CD4-positive, CD25-positive, alpha-beta regulatory T cell (primary cell): Measurements from ENCODE around the gene BACE1-AS. TPM values are rescaled to one million over a fixed set of nuclear protein-coding genes. Genes with fewer than 3 reads are reported as not detected.
A peak's percentile ranks its signal among the peaks of the same experiment; 100 is the strongest.

Experiments used
- ATAC-seq, 2 donors: fragments of 150-1000 bp; cut with Tn5 transposase; one replicate each; pipeline ENCODE4 v1.10.0; 2021; ENCODE audit warnings: low read depth in 2 of 2, moderate number of reproducible peaks in 2 of 2, moderate library complexity in 1 of 2
- DNase-seq, 3 donors: peaks; one replicate each; pipeline versions ENCODE4 v3.0.0 to v3.0.0-alpha.2; 2012 to 2022; ENCODE audit warnings: mixed read lengths in 1 of 3
- H3K27ac ChIP-seq: one replicate; pipeline ENCODE4 v1.7.0; 2013; ENCODE audit warnings: mild to moderate bottlenecking, low read length; ENCODE audit not compliant: insufficient read depth, poor library complexity, severe bottlenecking
- H3K27me3 ChIP-seq: one replicate; pipeline ENCODE4 v1.7.0; 2013; ENCODE audit warnings: low read length; ENCODE audit not compliant: control insufficient read depth, insufficient read depth
- H3K36me3 ChIP-seq: one replicate; pipeline ENCODE4 v1.7.0; 2013; ENCODE audit warnings: mild to moderate bottlenecking, low read length, moderate library complexity; ENCODE audit not compliant: control insufficient read depth, insufficient read depth
- H3K4me1 ChIP-seq: 2 replicates; pipeline ENCODE4 v1.7.0; 2013; ENCODE audit warnings: mild to moderate bottlenecking, low read length; ENCODE audit not compliant: insufficient read depth, control insufficient read depth, poor library complexity, severe bottlenecking
- H3K4me3 ChIP-seq: one replicate; pipeline ENCODE4 v1.7.0; 2013; ENCODE audit warnings: low read depth, mild to moderate bottlenecking, low read length, moderate library complexity
- H3K9me3 ChIP-seq, 2 experiments: 1 replicate in 1 of 2; 2 replicates in 1 of 2; pipeline ENCODE4 v1.7.0; 2013; ENCODE audit warnings: low read length in 2 of 2, mild to moderate bottlenecking in 1 of 2, moderate library complexity in 1 of 2; ENCODE audit not compliant: control insufficient read depth in 2 of 2
- H3K27ac Mint-ChIP-seq, 3 donors: one replicate each; pipeline ENCODE4 v1.8.0; 2020 to 2022; ENCODE audit warnings: mild to moderate bottlenecking in 3 of 3, mixed read lengths in 3 of 3, moderate library complexity in 2 of 3
- H3K27me3 Mint-ChIP-seq: one replicate; pipeline ENCODE4 v1.8.0; 2022; ENCODE audit warnings: mild to moderate bottlenecking, mixed read lengths
- H3K36me3 Mint-ChIP-seq: one replicate; pipeline ENCODE4 v1.8.0; 2020; ENCODE audit warnings: mixed read lengths
- H3K4me1 Mint-ChIP-seq, 4 donors: one replicate each; pipeline ENCODE4 v1.8.0; 2020 to 2022; ENCODE audit warnings: mixed read lengths in 4 of 4, mild to moderate bottlenecking in 1 of 4
- H3K4me3 Mint-ChIP-seq, 4 donors: one replicate each; pipeline ENCODE4 v1.8.0; 2020 to 2022; ENCODE audit warnings: mild to moderate bottlenecking in 4 of 4, mixed read lengths in 4 of 4, moderate library complexity in 3 of 4
- H3K9me3 Mint-ChIP-seq, 7 donors: one replicate each; pipeline ENCODE4 v1.8.0; 2020 to 2022; ENCODE audit warnings: mixed read lengths in 7 of 7, mild to moderate bottlenecking in 3 of 7, moderate library complexity in 2 of 7
- polyA plus RNA-seq, 4 donors: library from polyadenylated mRNA; unstranded; fragments of 300-500 nt; fragmentation: Illumina TruSeq; gene quantifications; one replicate each; pipeline ENCODE4 v1.2.3, GENCODE V29; 2021
- total RNA-seq: library from RNA; stranded (reverse); gene quantifications from one replicate; pipeline ENCODE4 v1.2.3, GENCODE V29; 2022

Gene BACE1-AS
- total and polyA plus RNA-seq, 5 donors from 2014 or later, result 1.2 to 7.2 (median 1.9) TPM

- Mint-ChIP-seq H3K9me3 (no peaks in the 10 kb centered on the region), H3K4me1 (peaks cover 21 to 89% (median 57%) of the 10 kb centered on the region in 4 donors), H3K27ac (peak overlapping the region; percentile 92 to 96 (median 95)), H3K36me3 (peaks cover 42% of the 10 kb centered on the region), H3K27me3 (no peaks in the 10 kb centered on the region), H3K4me3 (peak overlapping the region; percentile 88 to 96 (median 92))
- peak overlapping the region; percentile 81 for H3K27ac ChIP-seq
- H3K4me1 ChIP-seq, result peaks cover 67% of the 10 kb centered on the region
- no peaks in the 10 kb centered on the region for H3K27me3 ChIP-seq
- H3K36me3 ChIP-seq, result peaks cover 24% of the 10 kb centered on the region
- ATAC-seq (peak; percentile 88 to 93), DNase-seq (peak in 2 of 3 donors; percentile 53 to 82)
- H3K9me3 ChIP-seq, result no peaks in the 10 kb centered on the region
- peak overlapping the region; percentile 95 for H3K4me3 ChIP-seq
Observed at GRCh38 chr11:117279711-117280376, 11.3 kb upstream of the BACE1-AS start.

DNA sequence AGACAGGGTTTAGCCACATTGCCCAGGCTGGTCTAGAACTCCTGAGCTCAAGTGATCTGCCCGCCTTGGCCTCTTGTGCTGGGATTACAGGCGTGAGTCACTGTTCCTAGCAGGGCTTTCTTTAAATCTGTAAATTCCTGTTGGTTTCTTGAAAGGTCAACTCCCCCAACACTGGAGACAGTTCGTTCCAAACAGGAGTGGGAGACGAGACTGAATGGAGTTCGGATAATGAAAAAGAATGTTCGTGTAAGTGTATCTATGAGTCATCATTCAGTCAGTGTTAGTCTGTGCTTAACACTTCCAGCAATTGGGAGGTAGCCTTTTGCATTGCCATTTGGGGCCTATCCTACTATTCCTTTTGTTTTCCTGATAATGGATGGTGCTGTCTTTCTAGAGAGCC lies 10.0 kb upstream of the BACE1-AS start:
- peak overlapping the region; percentile 59 to 92 (median 66) for H3K27ac Mint-ChIP-seq
- Histone ChIP-seq H3K27ac (no peak overlapping the region), H3K4me1 (peaks cover 56% of the 10 kb centered on the region), H3K4me3 (peak overlapping the region; percentile 95), H3K9me3 (no peaks in the 10 kb centered on the region), H3K36me3 (peaks cover 37% of the 10 kb centered on the region), H3K27me3 (no peaks in the 10 kb centered on the region)
- ATAC-seq, result no peak
- no peak for DNase-seq
- no peaks in the 10 kb centered on the region for H3K9me3 Mint-ChIP-seq
- H3K27me3 Mint-ChIP-seq, result no peaks in the 10 kb centered on the region
- H3K4me3 Mint-ChIP-seq, result peak overlapping the region; percentile 88 to 96 (median 92)
- peaks cover 13 to 88% (median 49%) of the 10 kb centered on the region in 4 donors for H3K4me1 Mint-ChIP-seq
- H3K36me3 Mint-ChIP-seq, result peaks cover 43% of the 10 kb centered on the region

DNA sequence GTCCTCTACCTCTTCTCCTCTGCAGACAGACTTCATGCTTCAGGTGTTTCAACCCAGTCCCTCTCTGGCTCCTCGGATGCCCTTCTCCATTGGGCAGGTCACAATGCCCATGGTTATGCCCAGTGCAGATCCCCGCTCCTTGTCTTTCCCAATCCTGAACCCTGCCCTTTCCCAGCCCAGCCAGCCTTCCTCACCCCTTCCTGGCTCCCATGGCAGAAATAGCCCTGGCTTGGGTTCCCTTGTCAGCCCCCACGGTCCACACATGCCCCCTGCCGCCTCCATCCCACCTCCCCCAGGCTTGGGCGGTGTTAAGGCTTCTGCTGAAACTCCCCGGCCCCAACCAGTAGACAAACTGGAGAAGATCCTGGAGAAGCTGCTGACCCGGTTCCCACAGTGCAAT lies 9.3 kb upstream of the BACE1-AS start:
- H3K27ac Mint-ChIP-seq, result peak overlapping the region; percentile 57 to 97 (median 92)
- H3K4me1 Mint-ChIP-seq, result peaks cover 20 to 89% (median 53%) of the 10 kb centered on the region in 4 donors
- no peak for ATAC-seq
- H3K9me3 ChIP-seq, result no peaks in the 10 kb centered on the region
- H3K36me3 Mint-ChIP-seq, result peaks cover 48% of the 10 kb centered on the region
- H3K4me3 Mint-ChIP-seq, result peak overlapping the region; percentile 88 to 96 (median 92)
- H3K27me3 Mint-ChIP-seq, result no peaks in the 10 kb centered on the region
- DNase-seq, result no peak
- peak overlapping the region; percentile 95 for H3K4me3 ChIP-seq
- H3K4me1 ChIP-seq, result peaks cover 59% of the 10 kb centered on the region
- H3K36me3 ChIP-seq, result peaks cover 44% of the 10 kb centered on the region
- H3K27ac ChIP-seq, result no peak overlapping the region
- no peaks in the 10 kb centered on the region for H3K27me3 ChIP-seq
- H3K9me3 Mint-ChIP-seq, result no peaks in the 10 kb centered on the region

DNA sequence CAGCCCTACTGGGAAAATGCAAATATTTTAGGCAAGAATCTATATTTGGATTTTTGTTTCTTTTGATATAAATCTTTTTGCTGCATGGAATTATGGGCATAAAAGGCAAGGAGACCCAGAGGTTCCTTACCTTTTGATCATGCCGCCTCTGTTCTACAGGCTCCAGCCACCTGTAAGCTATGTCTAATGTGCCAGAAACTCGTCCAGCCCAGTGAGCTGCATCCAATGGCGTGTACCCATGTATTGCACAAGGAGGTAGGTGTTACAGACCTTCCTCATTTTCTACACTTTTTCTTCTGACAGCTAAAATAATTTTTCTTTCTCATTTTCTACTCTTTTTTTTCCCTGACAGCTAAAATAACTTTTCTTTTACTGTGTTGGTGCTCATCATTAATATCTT lies 8.2 kb upstream of the BACE1-AS start:
- Histone ChIP-seq H3K4me1 (peaks cover 67% of the 10 kb centered on the region), H3K27me3 (no peaks in the 10 kb centered on the region), H3K36me3 (peaks cover 46% of the 10 kb centered on the region), H3K4me3 (peak overlapping the region; percentile 95), H3K27ac (no peak overlapping the region), H3K9me3 (no peaks in the 10 kb centered on the region)
- Mint-ChIP-seq H3K4me1 (peaks cover 29 to 92% (median 58%) of the 10 kb centered on the region in 4 donors), H3K36me3 (peaks cover 48% of the 10 kb centered on the region), H3K27ac (peak overlapping the region; percentile 57 to 92 (median 74)), H3K9me3 (no peaks in the 10 kb centered on the region), H3K4me3 (peak overlapping the region; percentile 72 to 93 (median 90)), H3K27me3 (no peaks in the 10 kb centered on the region)
- DNase-seq (no peak), ATAC-seq (no peak)

GRCh38 chr11:117284053-117284452 lies 7.1 kb upstream of the BACE1-AS start:
- Mint-ChIP-seq H3K27ac (peak overlapping the region in 2 of 3 donors; percentile 71 to 92), H3K9me3 (no peaks in the 10 kb centered on the region), H3K4me3 (no peak overlapping the region), H3K36me3 (peaks cover 56% of the 10 kb centered on the region), H3K27me3 (no peaks in the 10 kb centered on the region), H3K4me1 (peaks cover 26 to 92% (median 57%) of the 10 kb centered on the region in 4 donors)
- Histone ChIP-seq H3K27me3 (no peaks in the 10 kb centered on the region), H3K36me3 (peaks cover 48% of the 10 kb centered on the region), H3K9me3 (no peaks in the 10 kb centered on the region), H3K4me3 (no peak overlapping the region), H3K27ac (no peak overlapping the region), H3K4me1 (peaks cover 63% of the 10 kb centered on the region)
- DNase-seq (no peak), ATAC-seq (no peak)

DNA sequence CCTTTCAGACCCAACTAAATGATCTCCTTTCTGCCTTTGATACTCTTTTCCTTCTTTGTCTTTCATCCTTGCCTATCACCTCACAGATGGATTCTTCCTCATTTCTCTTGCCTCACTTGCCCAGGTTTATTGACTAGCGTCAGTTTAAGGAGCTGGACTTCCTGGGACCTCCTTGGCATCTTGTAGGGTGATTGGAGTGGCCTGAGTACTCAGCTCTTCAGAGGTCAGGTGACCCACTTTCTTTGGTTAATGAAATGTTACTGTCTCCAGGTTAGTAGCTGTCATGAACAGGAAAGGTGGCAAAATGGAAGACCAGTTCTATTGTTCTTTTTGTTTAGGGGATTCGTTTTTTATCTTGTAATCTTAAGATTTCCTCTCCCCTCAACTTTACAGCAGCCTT lies 4.6 kb upstream of the BACE1-AS start:
- H3K36me3 Mint-ChIP-seq, result peaks cover 67% of the 10 kb centered on the region
- peak overlapping the region; percentile 64 to 84 (median 83) for H3K27ac Mint-ChIP-seq
- Histone ChIP-seq H3K27me3 (no peaks in the 10 kb centered on the region), H3K27ac (peak overlapping the region; percentile 39), H3K36me3 (peaks cover 60% of the 10 kb centered on the region), H3K4me1 (peaks cover 39% of the 10 kb centered on the region), H3K4me3 (no peak overlapping the region), H3K9me3 (no peaks in the 10 kb centered on the region)
- ATAC-seq, result no peak
- peaks cover 18 to 69% (median 42%) of the 10 kb centered on the region in 4 donors for H3K4me1 Mint-ChIP-seq
- no peak for DNase-seq
- no peaks in the 10 kb centered on the region for H3K9me3 Mint-ChIP-seq
- H3K27me3 Mint-ChIP-seq, result no peaks in the 10 kb centered on the region
- H3K4me3 Mint-ChIP-seq, result peak overlapping the region in 2 of 4 donors; percentile 4 to 38

DNA sequence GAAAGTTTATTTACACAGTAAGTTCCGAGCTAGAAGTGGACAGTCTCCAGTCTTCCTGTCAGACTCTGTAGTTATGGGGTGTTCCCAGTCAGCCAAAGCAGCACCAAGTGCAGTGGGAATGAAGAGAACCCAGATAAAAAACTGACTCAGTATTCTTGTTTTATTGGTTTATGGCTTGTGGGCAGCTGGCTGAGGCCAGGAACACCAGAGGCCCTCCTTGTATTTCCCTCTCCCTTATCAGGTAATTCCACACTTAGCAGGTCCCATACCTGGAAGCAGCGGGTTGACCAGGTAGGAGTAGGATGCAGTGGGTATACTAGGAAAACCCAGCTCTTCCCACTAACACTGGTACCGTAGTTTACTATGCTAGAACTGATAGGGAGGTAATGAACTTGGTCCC lies 3.5 kb upstream of the BACE1-AS start:
- Histone ChIP-seq H3K27ac (peak overlapping the region; percentile 28), H3K4me1 (peaks cover 28% of the 10 kb centered on the region), H3K27me3 (no peaks in the 10 kb centered on the region), H3K36me3 (peaks cover 55% of the 10 kb centered on the region), H3K9me3 (no peaks in the 10 kb centered on the region), H3K4me3 (peak overlapping the region; percentile 55)
- ATAC-seq (no peak), DNase-seq (no peak)
- peak overlapping the region in 3 of 4 donors; percentile 4 to 59 (median 55) for H3K4me3 Mint-ChIP-seq
- peak overlapping the region; percentile 82 to 89 (median 84) for H3K27ac Mint-ChIP-seq
- H3K27me3 Mint-ChIP-seq, result no peaks in the 10 kb centered on the region
- H3K4me1 Mint-ChIP-seq, result peaks cover 23 to 58% (median 32%) of the 10 kb centered on the region in 4 donors
- peaks cover 59% of the 10 kb centered on the region for H3K36me3 Mint-ChIP-seq
- H3K9me3 Mint-ChIP-seq, result no peaks in the 10 kb centered on the region

DNA sequence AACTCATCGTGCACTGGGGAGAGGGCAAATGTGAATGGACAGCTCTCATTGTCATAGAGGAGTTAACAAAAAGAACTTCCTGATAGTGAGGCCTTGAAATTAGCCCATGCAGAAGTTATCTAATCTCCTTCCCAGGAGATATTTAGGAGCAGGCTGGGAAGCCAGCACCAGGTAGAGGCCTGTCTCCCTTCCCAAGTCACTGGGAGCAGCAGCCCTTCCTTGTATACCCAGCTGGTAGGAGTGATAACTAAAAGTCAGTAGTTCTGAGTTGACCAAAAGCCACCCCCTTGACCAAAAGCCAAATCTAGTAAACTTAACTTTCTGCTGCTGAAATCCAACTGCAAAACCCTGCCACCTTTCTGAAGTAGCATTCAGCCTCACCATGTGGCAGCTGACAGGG lies 1.4 kb upstream of the BACE1-AS start:
- Mint-ChIP-seq H3K36me3 (peaks cover 48% of the 10 kb centered on the region), H3K4me3 (no peak overlapping the region), H3K27me3 (no peaks in the 10 kb centered on the region), H3K9me3 (no peaks in the 10 kb centered on the region), H3K4me1 (peaks cover 22 to 42% (median 26%) of the 10 kb centered on the region in 4 donors), H3K27ac (peak overlapping the region in 2 of 3 donors; percentile 29 to 84)
- H3K27ac ChIP-seq, result no peak overlapping the region
- no peak overlapping the region for H3K4me3 ChIP-seq
- H3K27me3 ChIP-seq, result no peaks in the 10 kb centered on the region
- peaks cover 24% of the 10 kb centered on the region for H3K4me1 ChIP-seq
- peaks cover 36% of the 10 kb centered on the region for H3K36me3 ChIP-seq
- ATAC-seq (no peak), DNase-seq (no peak)
- no peaks in the 10 kb centered on the region for H3K9me3 ChIP-seq
